Ishikawa (cell line): Measurements from ENCODE around the gene PCBP4.

Experiments used
- CEBPB ChIP-seq: IDR thresholded peaks from 2 replicates; pipeline ENCODE4 v1.6.1; 2012
- CREB1 ChIP-seq: IDR thresholded peaks from 2 replicates; pipeline ENCODE4 v1.6.1; 2012; ENCODE audit warnings: low read depth
- EGR1 ChIP-seq: IDR thresholded peaks from 2 replicates; pipeline ENCODE4 v1.6.1; 2012
- EP300 ChIP-seq: IDR thresholded peaks from 2 replicates; pipeline ENCODE4 v1.6.1; 2012; ENCODE audit warnings: borderline replicate concordance
- FOXM1 ChIP-seq: IDR thresholded peaks from 2 replicates; pipeline ENCODE4 v1.6.1; 2012; ENCODE audit warnings: low read depth, borderline replicate concordance
- RAD21 ChIP-seq: IDR thresholded peaks from 2 replicates; pipeline ENCODE4 v1.6.1; 2012; ENCODE audit warnings: low read depth
- TF ChIP-seq, protein P1 (sequence below): IDR thresholded peaks from 2 replicates; pipeline ENCODE4 v1.6.1; 2012; ENCODE audit warnings: low read depth, mild to moderate bottlenecking

DNA sequence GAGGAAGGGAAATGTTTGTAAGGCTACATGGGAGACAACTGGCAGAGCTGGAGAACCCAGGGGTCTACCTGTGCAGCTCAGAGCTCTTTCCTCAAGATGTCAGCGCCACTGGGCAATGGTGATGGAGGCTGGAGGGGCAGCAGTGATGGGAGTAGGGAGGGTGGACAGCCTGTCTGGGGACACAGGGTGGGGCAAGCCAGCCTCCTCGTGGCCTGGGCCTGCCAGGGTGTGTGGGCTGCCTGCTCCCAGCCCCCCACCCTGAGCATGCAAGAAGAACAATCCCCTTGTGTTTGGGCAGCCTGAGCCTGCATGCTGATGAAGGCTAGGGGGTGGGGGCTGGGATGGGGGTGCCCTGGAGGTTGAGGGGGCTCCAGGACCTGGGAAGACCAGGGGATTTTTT lies 1.2 kb downstream of the PCBP4 start:
- TF ChIP-seq EP300 (no peak), RAD21 (no peak), CEBPB (no peak), FOXM1 (no peak), CREB1 (no peak), EGR1 (no peak)
- TF ChIP-seq, protein P1, sequence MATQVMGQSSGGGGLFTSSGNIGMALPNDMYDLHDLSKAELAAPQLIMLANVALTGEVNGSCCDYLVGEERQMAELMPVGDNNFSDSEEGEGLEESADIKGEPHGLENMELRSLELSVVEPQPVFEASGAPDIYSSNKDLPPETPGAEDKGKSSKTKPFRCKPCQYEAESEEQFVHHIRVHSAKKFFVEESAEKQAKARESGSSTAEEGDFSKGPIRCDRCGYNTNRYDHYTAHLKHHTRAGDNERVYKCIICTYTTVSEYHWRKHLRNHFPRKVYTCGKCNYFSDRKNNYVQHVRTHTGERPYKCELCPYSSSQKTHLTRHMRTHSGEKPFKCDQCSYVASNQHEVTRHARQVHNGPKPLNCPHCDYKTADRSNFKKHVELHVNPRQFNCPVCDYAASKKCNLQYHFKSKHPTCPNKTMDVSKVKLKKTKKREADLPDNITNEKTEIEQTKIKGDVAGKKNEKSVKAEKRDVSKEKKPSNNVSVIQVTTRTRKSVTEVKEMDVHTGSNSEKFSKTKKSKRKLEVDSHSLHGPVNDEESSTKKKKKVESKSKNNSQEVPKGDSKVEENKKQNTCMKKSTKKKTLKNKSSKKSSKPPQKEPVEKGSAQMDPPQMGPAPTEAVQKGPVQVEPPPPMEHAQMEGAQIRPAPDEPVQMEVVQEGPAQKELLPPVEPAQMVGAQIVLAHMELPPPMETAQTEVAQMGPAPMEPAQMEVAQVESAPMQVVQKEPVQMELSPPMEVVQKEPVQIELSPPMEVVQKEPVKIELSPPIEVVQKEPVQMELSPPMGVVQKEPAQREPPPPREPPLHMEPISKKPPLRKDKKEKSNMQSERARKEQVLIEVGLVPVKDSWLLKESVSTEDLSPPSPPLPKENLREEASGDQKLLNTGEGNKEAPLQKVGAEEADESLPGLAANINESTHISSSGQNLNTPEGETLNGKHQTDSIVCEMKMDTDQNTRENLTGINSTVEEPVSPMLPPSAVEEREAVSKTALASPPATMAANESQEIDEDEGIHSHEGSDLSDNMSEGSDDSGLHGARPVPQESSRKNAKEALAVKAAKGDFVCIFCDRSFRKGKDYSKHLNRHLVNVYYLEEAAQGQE, result no peak
